CD4-positive, alpha-beta T cell treated with Interleukin-15 for 4 hours (primary cell): Measurements from ENCODE around the gene NAXD.
"Not testable (repeated sequence)": the region's sequence is repeated elsewhere in the genome, so short reads cannot be mapped to it uniquely, and the experiment has no call there.

Experiments used
- DNase-seq: peaks from one replicate; pipeline ENCODE4 v3.0.0-alpha.2; 2020; ENCODE audit warnings: low spot score

Gene NAXD

GRCh38 chr13:110644892-110645521 is 29.7 kb downstream of the NAXD start:
- peak; percentile 33 for DNase-seq

- DNase-seq: no peak
These were observed 30.4 kb downstream of the NAXD start for GRCh38 chr13:110645750-110646149.

DNA sequence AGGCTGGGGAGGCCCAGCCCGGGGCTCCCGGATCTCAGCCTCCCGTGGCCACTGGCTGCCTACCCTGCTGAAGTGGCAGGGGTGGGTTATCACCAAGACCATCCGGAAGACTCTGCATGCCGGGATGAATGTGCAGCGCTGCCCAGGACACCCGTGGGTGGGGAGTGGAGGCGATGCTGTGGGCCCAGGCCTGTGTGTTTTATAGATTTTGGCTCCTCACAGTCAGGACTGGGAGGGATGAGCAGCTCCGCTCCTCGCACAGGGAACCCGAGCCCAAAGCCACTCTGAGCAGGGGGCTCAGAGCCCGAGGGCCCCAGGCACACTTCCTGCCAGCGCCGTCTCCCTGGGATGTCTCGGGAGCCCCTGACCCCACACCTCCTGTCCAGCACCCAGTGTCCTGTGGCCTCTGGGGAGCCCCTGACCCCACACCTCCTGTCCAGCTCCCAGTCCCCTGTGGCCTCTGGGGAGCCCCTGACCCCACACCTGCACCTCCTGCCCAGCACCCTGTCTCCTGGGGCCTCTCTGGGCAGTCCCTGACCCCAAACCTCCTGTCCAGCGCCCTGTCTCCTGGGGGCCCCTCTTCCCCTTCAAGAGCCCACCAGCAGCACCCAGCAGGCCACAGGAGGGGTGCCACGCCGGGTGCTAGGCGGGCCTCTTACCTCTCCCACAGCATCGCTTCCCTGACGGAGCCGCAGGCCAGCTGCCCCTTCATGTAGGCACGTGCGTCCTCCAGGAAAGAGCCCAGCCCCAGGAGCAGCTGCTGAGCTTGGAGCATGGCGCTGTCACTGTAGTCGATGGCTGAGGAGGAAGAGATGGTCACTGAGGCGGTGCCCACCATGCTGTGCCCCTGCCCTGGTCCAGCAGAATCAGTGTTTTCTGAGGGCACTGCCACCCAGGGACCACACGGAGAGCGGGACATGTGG is 31.4 kb downstream of the NAXD start:
- no peak for DNase-seq

DNA sequence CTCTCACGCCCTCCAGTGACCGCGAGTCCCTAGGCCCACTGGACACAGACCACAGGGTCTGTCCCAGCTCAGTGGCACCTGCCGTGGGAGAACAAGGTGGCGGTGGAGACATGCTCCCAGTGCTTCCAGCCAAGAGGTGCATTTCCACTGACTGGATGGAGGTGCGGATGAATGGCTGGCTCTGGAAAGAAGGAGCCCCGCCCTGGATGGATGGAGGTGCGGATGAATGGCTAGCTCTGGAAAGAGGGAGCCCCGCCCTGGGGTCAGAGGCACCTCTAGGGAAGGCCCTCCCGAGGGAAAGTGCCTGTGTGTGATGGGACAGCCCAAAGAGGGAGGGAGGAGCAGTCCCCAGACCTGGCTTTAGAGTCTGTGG is 32.0 kb downstream of the NAXD start:
- no peak for DNase-seq

DNA sequence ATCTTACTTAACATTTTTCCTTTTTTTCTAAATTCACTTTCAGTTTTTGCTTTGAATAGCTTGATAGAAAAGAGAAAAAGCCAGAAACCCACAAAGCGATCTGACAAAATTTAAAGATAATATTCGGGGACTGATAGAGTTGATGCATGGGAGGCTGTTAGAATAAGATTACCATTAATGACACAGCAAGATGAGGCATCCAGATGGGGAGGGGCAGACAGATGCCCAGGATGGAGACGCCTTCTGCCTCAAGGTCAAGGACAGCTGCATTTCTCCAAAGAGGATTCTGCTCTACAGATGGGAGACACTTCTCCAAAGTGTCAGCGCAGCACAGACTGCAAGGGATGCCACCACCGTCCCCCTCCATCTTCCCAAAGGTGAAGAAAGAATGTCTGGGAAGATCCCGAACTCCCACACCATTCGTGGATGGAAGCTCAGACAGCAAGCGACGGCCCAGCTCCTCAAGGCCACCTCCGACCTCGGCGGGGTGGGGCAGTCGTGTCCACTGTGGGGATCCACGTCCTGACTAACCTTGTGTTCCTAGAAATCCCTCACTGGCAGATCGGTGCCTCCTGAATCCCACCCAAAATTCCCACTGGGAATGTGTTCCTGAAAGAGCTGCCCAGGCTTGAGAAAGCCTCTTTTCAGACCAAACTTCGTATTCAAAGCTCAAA is 32.9 kb downstream of the NAXD start:
- no peak for DNase-seq

DNA sequence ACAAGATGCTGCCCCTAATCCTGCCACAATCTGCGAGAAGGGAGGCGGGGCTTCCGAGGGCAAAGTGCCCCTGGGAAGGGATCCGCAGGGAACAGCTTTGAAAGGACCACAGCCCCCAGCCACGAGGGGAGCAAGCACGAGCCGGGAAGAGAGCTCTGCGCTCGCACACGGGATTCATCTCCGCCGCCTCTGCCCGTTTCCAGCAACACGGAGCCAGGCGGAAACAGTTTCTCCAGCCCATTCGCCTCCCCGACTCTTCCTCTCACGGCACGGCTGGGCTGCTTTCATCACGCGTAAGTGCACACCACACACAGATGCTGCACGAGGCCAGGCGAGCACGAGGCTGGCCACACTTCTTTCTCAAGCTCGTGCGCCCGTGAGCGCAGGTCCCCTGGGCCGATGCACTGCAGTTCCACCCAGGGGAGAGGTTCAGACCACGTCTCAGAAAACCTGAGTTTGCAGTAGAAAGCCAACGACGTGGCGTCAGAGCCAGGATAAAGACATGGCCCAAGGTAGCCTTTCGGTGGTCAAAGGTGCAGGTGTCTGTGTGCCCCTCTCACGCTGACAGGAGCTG is 33.6 kb downstream of the NAXD start:
- no peak for DNase-seq

DNA sequence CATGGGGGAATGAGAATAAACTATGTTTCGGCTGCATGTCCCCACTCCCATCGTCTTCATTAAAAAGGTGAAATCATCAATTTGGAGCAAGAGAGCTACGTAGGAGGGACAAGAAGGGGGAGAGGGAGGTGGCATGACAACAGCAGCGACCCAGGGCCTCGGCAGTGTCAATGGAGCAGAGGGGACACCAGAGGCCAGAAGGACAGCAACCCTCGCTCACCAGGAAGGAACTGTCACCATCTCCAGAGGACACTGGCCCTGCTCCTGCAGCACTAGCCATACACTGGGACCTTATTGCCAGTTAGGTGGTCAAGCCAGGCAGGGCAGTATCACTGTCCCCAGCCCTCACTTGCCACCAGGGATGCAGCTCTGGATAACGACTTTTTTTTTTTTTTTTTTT is 34.2 kb downstream of the NAXD start:
- DNase-seq: no peak

GRCh38 chr13:110650436-110650835 is 35.1 kb downstream of the NAXD start:
- no peak for DNase-seq

- no peak for DNase-seq
These were observed 35.9 kb downstream of the NAXD start for GRCh38 chr13:110651271-110651670.

DNA sequence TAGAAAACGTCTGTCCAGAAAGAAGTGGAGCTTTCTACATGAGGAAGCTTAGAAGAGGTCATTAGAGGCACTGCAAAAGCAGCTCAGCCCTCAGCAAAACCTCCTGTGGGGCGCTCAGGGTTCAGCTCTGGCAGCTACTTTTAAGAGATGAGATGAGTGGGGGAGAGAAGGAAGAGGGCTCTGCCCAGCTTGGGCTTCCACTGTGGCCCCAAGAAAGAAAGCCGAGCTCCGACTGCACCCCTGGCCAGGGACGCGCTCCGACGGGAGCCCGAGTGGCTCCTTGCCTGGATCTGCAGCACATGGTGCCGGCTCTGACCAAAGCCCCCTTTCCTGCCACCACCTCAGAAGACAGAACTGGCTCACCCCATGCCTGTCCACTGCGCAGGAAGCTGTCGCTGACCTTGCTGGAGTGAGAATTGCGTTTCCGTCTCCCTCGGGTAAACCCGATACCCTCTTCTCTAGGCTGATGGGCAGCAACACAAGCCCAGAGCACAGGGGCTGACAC is 36.4 kb downstream of the NAXD start:
- no peak for DNase-seq

DNA sequence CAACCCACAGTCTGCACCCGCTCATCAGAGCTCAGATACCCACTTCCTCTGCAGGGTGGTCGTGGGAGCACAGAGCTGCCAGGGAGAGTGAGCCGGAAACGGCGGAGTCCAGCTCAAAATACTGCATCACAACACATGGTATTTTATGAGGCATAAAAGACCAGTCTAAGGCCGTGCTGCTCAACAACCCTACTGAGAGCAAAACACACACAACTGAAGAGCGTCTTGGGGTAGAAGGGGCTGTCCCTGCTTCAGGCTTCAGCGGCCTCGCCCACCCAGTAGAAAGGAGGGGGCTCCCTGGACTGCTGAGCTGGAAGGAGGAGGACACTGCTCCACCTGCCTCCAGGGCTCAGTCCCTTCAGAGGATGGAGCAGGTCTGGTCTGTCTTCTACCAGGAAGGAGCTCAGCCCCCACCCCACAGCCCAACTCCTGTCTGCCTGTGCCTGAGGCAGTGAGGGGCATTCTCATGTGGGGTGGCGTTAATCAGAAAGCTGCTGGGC is 36.9 kb downstream of the NAXD start:
- no peak for DNase-seq

DNA sequence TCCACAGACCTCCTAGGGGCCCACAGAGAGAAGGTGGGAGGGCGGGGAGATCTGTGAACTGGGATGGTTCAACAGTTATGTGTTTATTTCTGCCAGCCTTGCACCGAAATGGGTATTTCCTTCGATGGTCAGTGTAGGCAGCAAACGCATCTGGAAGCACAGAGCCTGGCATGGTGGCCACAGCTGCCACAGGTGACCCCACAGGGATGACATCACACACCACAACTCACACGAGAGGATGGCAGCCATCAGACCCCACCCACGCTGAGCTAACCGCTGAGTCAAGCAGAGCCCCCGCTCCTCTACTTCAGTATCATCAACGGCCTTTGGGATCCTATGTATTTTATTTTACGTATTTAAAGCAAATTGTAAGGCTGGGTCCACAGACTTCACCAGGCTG is 37.4 kb downstream of the NAXD start:
- DNase-seq: no peak

DNA sequence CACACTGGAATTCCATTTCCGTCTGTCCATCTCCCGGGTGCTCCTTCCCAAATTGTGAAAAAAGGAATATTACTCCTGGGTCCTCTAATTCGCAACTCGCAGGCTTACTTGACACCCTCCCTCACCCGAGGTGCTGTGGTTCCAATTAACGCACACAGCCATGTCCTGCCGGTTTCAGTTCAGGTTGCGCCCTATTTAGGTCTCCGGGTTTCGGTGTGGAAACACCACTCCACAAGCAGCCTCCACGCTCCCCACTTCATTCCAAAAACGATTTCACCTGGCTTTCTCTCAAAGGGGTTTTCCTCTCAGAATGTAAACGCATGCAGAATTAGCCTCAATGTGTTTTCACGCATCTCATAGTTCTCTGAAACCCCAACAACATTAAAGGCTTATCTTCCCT is 37.9 kb downstream of the NAXD start:
- no peak for DNase-seq

DNA sequence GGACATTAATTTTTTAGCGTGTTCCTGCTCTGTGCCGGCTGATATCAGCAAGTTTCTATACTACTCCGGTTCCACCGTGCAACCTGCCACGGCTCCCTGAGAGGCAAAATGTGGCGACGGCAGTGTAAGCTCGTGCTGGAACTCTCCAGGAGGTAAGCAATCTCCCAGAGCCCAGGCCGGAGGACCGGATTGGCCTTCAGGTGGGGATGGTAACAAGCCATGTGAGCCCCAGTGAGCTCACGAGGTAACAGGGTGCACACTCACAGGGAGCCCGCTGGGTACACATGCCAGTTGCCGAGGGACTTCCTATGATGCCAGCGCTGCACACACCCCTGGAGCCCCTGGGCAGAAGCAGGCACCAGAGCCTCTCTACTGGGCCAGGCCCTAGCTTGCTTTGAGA is 38.5 kb downstream of the NAXD start:
- no peak for DNase-seq

GRCh38 chr13:110657196-110657595 is 41.9 kb downstream of the NAXD start:
- no peak for DNase-seq

GRCh38 chr13:110658218-110658911 is 43.0 kb downstream of the NAXD start:
- not testable (repeated sequence) for DNase-seq

DNA sequence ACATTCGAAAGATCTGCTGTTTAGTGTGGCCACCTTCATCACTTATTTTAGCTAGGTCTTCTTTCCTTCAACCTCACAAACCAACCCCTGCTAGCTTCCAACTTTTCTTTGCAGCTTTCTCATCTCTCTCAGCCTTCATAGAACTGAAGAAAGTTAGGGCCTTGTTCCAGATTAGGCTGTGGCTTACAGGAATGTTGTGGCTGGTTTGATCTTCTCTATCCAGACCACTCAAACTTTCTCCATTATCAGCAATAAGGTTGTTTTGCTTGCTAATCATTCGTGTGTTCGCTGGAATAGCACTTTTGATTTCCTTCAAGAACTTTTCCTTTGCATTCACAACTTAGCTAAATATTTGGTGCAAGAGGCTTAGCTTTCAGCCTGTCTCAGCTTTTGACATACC is 45.9 kb downstream of the NAXD start:
- DNase-seq: no peak

GRCh38 chr13:110662091-110662490 is 46.7 kb downstream of the NAXD start:
- DNase-seq: no peak

DNA sequence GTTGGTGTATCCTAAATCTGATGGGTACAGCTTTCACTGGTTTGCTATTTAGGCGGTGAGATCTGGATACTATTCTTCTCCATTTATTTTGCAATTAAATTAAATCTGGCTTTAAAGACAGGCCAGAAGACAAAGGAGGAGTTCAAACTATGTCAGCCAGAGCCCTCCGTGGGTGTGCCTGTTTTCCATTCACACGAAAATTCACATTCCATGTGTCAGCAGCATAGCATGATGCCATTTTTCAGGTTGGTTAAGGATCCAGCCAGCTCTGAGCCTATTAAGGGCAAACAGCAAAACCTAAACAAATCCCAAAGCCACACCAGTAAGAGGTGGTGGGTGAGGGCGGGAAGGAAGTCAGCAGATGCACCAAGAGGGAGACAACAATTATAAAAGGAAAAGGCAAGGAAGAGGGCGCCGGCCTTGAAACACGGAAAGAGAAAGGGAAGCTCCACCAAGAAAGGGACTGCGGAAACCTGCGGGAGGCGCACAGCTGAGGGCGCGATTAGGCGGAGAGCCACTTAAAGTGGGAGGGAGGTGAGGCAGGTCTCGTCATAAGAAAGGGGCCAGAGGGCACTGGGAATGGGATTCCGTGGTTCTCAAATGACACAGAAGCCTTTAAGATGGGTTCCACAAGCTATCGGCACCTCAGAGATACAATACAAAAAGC is 47.6 kb downstream of the NAXD start:
- no peak for DNase-seq

- DNase-seq: no peak
These were observed 48.1 kb downstream of the NAXD start for GRCh38 chr13:110663491-110663890.

DNA sequence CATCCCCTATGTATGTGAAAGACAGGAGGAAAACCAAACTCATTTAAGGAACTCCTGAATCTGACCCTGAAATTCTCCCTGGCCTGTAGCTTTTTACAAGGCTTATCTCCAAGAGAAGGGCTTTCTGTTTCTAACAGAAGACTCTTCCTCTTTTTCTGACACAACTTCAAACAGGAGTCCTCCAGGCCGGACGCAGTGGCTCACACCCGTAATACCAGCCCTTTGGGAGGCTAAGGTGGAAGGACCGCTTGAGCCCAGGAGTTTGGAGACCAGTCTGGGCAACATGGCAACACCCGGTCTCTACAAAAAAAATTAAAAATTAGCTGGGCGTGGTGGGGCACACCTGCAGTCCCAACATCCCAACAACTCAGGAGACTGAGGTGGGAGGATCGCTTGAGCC is 48.7 kb downstream of the NAXD start:
- DNase-seq: no peak
